ENCODE data around the gene SHISA3.

The SHISA3 gene

DNA sequence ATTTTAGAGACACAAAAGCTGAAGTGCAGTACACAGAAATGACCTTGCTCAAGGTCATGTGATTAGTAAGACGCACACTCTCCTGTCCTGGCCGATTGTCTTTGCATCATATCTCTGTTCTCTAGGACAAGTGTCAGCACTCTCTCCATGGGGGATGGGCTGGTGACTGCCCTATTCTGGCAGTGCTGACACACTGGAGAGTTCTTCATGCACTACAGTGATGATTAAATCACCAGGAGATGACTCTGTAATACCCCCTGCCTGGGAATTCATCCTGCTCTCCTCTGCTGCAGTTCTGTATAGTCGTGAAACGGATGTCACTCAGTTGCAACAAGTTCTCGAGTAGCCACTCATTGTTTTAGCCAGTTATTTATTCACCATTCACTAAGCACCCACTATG, 5.3 kb upstream of the SHISA3 start:
- no peak for DNase-seq (ENCODE audit: low read depth in 2 of 2)

DNA sequence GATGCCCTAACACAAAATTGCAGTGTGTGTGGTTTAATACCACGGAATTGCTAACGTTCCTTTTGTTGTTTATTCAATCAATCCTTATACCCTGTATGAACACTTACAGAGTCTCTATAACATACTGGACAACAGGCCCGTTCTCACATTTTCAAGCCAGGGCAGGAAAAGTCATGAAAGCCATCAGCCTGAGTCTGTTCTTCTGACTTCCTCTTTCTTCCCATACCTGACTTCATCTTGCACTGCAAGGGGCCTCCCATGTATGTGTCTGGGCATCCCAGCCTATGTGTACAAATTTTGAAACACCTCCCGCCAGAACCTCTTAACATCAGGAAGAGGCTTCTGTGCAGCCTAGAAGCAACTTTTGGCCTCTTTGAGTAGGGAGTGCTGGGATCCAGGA, 4.9 kb upstream of the SHISA3 start:
- no peak for DNase-seq (ENCODE audit: low read depth in 2 of 2)

- no peak for DNase-seq (ENCODE audit: low read depth in 2 of 2)
Observed at GRCh38 chr4:42395595-42395994, 1.7 kb upstream of the SHISA3 start.

GRCh38 chr4:42396361-42396751, 932 bp upstream of the SHISA3 start:
- DNase-seq (ENCODE audit: low read depth in 2 of 2) = no peak

- DNase-seq (ENCODE audit: low read depth in 2 of 2) = no peak
Observed at GRCh38 chr4:42397635-42398170, 415 bp downstream of the SHISA3 start.

- DNase-seq (ENCODE audit: low read depth in 2 of 2) = no peak
Observed at GRCh38 chr4:42398171-42398870, 1.0 kb downstream of the SHISA3 start.

DNA sequence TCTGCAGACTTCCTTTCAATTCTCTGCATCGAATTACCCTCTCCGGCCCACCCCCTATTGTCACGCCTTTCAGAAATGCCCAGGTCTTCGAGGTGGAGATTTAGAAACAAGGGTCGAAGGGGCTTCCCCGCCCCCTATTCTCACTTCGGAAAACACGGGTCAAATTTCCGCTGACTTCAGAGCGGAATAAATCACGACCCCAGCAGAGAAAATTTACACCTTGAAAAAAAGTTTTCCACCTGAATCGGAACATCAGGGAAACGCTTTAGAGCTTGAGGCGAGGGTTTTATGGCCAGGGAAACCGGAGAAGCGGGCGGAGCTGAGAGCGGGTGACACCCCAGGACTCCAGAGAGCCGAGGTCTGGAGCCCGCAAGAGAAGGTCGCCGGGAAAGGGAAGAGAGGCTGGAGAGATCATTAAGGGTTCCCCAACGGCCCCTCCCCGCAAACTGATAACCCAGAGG, 1.6 kb downstream of the SHISA3 start:
- no peak for DNase-seq (ENCODE audit: low read depth in 2 of 2)

DNA sequence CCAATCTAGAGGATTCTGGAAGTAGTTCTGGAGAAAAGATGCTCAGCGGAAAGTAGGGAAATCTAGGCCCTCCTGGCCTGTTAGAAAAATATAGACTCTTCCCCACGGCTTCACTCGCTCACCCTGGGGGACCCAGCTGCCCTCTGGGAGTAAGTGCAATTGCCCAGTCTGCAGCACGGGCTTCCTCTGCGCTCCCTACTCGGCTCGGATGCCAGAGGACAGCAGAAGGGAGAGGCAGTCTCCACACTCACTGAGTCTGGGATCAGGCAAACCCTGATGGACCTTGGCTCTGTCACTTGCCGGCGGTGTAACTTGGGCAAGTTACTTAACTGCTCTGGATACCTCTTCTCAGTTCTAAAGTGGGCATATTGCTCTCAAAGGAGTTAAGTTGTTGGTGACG, 2.1 kb downstream of the SHISA3 start:
- no peak for DNase-seq (ENCODE audit: low read depth in 2 of 2)

DNA sequence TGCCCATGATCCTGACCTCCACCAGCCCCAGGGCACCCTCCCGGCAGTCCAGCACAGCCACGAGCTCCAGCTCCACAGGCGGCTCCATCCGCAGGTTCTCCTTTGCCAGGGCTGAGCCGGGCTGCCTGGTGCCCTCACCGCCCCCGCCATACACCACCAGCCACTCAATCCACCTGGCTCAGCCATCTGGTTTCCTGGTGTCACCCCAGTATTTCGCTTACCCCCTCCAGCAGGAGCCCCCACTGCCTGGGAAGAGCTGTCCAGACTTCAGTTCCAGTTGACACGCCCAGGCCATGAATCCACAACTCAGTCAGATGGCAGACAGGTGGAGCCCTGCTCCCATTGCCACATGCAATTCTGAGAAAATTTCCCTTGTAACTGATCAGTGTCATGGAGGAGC, 3.9 kb downstream of the SHISA3 start:
- no peak for DNase-seq (ENCODE audit: low read depth in 2 of 2)

DNA sequence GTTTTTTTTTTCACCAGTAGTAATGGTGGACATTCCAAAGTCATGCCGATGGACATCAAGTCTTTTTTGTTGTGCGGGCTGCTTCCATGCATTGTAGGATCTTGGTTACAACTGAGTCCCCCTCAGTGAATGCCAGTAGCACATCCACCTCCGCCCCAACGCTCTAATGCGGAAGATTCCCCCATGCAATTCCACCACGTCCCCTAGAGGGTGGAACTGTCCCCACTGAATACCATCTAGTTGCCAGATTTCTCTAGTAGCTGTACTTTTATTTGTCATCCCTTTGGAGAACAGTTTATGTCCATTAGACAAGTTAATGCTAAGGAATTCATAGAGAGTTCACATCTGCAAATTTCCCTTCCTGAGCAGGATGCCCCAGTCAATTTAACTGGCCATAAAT, 6.7 kb downstream of the SHISA3 start:
- DNase-seq (ENCODE audit: low read depth in 2 of 2) = no peak

GRCh38 chr4:42410446-42410845, 13.2 kb downstream of the SHISA3 start:
- DNase-seq (ENCODE audit: low read depth in 2 of 2) = no peak

DNA sequence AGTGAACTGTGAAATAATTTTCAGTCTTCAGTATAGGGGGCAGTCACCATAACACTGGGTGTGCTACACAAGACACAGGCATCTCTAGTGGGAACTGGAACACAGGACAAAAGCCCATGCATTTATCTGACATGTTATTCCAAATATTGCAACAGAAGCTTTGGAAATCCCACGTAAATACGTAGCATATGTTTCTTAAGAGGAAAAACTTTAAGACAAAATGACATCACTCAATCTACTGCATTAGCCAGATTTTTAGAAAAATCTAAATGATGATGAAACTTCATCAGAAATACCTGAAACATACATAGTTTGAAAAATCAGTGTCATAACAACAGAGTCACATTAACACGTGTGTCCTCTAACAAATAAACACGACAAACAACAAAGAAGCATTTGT, 14.5 kb downstream of the SHISA3 start:
- DNase-seq (ENCODE audit: low read depth in 2 of 2) = no peak

GRCh38 chr4:42412251-42412650, 15.0 kb downstream of the SHISA3 start:
- DNase-seq (ENCODE audit: low read depth in 2 of 2) = no peak

DNA sequence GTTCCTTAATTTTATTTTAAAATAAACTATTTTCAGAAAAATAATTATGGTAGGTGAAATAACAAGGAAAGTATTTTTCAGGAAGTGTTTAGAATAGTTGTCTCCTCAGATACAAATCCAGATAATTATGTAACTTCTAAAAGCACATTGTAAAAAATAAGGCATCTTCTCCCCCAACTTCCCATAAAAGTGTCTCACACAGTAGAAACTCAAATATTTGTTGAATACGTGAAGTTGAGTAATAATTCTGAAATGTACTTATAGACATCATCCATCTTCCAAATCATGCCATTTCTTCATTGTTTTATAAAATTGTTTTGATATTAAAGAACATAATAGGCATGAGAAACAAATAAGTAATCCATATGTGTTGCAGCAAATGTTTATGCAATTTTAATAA, 18.0 kb downstream of the SHISA3 start:
- no peak for DNase-seq (ENCODE audit: low read depth in 2 of 2)

- DNase-seq (ENCODE audit: low read depth in 2 of 2) = no peak
Observed at GRCh38 chr4:42416017-42416416, 18.7 kb downstream of the SHISA3 start.

DNA sequence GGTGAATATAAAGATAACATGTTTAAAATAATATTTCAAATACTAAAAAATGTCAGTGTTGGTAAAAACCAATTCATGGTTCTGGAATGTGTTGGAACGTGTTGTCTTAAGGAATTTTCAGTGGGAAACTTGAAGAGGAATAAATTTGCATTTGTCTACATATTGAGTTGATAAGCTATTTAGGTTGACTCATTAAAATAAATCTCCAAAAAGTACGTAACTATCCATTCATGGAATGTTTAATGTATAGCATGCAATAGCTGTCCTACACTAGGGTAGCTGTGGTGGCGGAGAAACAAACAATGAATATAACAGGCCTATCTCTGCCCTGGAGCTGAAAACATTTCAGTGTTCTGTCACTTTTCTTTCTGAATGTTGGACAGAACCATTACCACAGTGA, 20.3 kb downstream of the SHISA3 start:
- no peak for DNase-seq (ENCODE audit: low read depth in 2 of 2)

DNA sequence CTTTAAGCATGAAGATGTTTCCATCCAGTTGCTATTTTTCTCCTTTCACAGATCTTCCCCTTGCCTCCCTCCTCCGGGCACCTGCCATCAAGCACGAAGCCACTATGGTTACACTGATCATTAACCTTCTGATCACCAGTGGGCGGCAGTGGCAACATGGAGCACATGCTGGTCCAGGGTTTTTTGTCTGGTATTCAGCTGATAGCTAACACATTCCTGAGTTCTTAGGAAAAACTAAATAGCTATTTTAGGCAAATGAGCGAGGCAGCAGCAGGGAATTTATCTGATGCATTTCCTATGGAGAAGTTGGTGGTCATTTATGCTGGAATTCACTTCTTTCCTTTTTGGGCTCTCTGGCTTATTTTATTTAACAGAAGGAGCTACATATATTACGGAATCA, 22.9 kb downstream of the SHISA3 start:
- no peak for DNase-seq (ENCODE audit: low read depth in 2 of 2)

GRCh38 chr4:42425146-42426065, 28.1 kb downstream of the SHISA3 start:
- no peak for DNase-seq (ENCODE audit: low read depth in 2 of 2)

- no peak for DNase-seq (ENCODE audit: low read depth in 2 of 2)
Observed at GRCh38 chr4:42428036-42428435, 30.7 kb downstream of the SHISA3 start.

GRCh38 chr4:42436928-42437565, 39.8 kb downstream of the SHISA3 start:
- DNase-seq (ENCODE audit: low read depth in 2 of 2) = no peak

DNA sequence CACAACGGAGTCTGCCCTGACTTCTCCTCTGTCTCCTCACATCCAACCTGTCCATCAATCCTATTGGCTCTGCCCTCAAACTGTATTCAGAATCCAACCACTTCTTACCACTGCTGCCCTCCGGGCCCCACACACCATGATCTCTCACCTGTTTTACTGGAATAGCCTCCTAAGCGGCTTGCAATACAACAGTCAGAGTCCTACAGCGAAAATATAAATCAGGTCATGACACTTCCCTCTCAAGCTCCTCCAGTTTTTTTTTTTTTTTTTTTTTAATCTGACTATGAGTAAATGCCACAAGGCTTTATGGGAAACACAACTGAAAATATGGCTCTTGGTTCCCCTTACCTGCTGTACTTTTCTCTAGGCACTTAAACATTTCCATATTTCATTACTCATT, 42.8 kb downstream of the SHISA3 start:
- no peak for DNase-seq (ENCODE audit: low read depth in 2 of 2)

DNA sequence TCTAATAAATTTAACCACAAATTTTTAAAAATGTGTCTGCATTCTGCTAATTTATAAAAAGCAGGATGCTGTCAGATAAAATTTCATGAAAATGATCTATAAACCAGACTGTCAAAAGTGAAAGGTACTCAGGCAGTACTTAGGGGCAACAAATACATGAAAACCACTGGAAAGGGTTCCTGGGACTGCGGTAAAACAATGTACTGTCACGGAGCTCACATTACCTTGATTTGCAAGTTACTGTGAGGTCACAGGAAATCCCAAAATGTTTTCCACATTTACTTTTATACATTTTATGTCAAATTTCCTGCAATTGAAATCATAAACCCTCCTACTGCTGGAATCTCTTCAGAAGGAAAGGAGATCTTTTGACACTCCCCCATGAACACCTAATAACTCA, 45.3 kb downstream of the SHISA3 start:
- no peak for DNase-seq (ENCODE audit: low read depth in 2 of 2)
